ENCODE data around the gene RAB22A.

Gene RAB22A
- 52.3 to 101 (median 90.3) reads per million in 3 experiments for total RNA-seq

- DNase-seq: peak; percentile 81
Observed at GRCh38 chr20:58309591-58310290, at the start of gene RAB22A. TSS of gene RAB22A (plus strand) at chr20:58309715. CDS start at chr20:58309977, 262 bp downstream.

GRCh38 chr20:58260006-58260405 lies 49.5 kb upstream of the RAB22A start:
- DNase-seq: no peak

GRCh38 chr20:58261660-58262059 lies 47.9 kb upstream of the RAB22A start:
- DNase-seq: no peak

- DNase-seq: no peak
Observed at GRCh38 chr20:58264271-58264670, 45.2 kb upstream of the RAB22A start.

- no peak for DNase-seq
Observed at GRCh38 chr20:58267389-58268215, 41.9 kb upstream of the RAB22A start.

GRCh38 chr20:58268421-58268821 lies 41.1 kb upstream of the RAB22A start:
- no peak for DNase-seq

- no peak for DNase-seq
Observed at GRCh38 chr20:58268936-58269619, 40.4 kb upstream of the RAB22A start.

GRCh38 chr20:58271606-58272351 lies 37.7 kb upstream of the RAB22A start:
- DNase-seq: no peak

- DNase-seq: no peak
Observed at GRCh38 chr20:58274384-58274783, 35.1 kb upstream of the RAB22A start.

GRCh38 chr20:58277107-58277506 lies 32.4 kb upstream of the RAB22A start:
- no peak for DNase-seq

GRCh38 chr20:58277578-58278472 lies 31.7 kb upstream of the RAB22A start:
- no peak for DNase-seq

GRCh38 chr20:58286729-58287128 lies 22.8 kb upstream of the RAB22A start:
- DNase-seq: no peak

- DNase-seq: no peak
Observed at GRCh38 chr20:58287638-58288037, 21.9 kb upstream of the RAB22A start.

GRCh38 chr20:58289143-58289542 lies 20.4 kb upstream of the RAB22A start:
- no peak for DNase-seq

GRCh38 chr20:58293453-58293852 lies 16.1 kb upstream of the RAB22A start:
- DNase-seq: no peak

- no peak for DNase-seq
Observed at GRCh38 chr20:58294497-58295455, 14.7 kb upstream of the RAB22A start.

- DNase-seq: no peak
Observed at GRCh38 chr20:58296051-58296837, 13.3 kb upstream of the RAB22A start.

- no peak for DNase-seq
Observed at GRCh38 chr20:58297394-58297793, 12.1 kb upstream of the RAB22A start.

GRCh38 chr20:58300321-58300720 lies 9.2 kb upstream of the RAB22A start:
- DNase-seq: no peak

- DNase-seq: no peak
Observed at GRCh38 chr20:58303547-58303946, 6.0 kb upstream of the RAB22A start.

All from central memory CD4-positive, alpha-beta T cell (primary cell).